ENCODE data around the gene FAM114A1. TPM values are rescaled to one million over a fixed set of nuclear protein-coding genes. Genes with fewer than 3 reads are reported as not detected.
"Not testable (repeated sequence)": the region's sequence is repeated elsewhere in the genome, so short reads cannot be mapped to it uniquely, and the experiment has no call there.

Gene FAM114A1
- total RNA-seq, 1 donor from 2014 or later: 26.1 TPM

DNA sequence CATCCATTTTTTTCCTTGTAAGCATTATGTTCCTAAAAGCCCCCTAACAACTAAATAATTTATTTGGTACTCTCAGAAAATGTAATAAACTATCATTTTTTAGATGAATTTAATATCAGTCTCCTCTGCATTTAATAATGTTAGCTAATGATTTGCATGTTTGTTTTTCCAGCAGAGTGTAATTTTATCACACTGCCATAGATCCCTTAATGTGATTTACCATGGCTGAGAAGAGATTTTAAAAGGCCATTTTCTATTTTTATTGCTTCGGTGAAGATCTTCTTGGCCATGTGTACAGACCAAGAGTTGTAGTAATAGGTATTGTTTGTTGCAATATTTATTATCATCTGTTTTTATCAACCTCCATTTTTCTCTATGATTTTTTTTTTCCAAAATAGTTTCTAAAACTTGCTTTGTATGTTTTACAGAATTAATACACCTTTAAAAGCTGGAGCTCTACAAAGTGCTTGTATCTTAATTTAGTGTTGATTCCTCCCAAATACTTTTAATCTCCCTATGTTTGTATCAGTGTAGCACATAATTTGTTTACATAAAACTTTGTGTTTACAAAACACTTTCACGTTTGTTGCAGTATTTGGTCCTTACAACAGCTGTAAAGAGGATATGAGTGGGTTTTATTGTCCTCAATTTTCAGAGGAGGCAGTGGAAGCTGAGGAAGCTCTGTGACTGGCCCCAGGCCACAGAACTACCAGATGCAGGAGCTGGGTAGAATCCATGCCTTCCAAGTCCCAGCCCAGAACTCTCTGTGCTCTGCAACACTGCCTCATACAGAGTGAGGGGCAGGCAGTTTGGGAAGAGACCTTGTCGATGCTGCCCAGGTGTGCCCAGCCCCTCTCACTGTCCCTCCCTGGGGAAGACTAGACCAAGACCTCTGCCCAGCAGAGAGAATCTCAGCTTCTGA lies 58.1 kb downstream of the FAM114A1 start:
- no peak for DNase-seq (ENCODE audit: low spot score)
- intact Hi-C loops (cut with DNase I): no loop called here

DNA sequence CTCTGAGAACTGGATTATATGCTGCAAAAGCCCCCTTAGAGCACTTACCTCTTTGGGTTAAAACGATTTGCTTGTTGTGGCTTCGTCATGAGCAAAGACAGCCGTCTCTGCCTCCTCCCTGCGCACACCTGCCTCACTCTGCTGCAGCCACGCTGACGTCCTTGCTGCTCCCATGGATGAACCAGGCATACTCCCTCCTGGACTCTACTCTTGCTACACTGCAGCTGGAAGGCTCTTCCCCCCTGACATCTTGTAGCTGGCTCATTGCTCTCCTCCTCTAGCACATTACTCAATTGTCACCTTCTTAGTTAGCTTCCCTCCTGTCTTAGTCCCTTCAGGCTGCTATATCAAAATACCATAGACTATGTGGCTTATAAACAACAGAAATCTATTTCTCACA lies 59.3 kb downstream of the FAM114A1 start:
- no peak for DNase-seq (ENCODE audit: low spot score)
- intact Hi-C loops (cut with DNase I): no loop called here

DNA sequence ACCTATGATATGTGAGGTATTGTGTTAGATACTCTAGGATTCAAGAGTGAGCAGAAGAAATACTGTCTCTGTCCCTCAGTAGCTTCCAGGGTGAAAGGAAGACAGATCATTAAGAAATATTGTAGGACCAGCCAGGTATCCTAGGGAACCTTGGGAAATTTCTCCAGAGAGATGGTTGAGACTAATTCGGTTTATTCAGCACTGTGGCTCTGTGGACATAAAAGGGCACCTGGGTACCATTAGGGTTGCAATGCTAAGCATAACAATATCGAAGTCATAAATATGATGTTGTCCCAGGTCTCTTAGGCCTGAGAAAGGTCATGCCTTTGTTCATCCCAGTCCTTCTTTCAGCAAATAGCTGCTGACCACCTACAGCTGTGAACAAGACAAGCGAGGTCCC lies 61.0 kb downstream of the FAM114A1 start:
- DNase-seq (ENCODE audit: low spot score): no peak
- intact Hi-C loops (cut with DNase I): no loop called here

DNA sequence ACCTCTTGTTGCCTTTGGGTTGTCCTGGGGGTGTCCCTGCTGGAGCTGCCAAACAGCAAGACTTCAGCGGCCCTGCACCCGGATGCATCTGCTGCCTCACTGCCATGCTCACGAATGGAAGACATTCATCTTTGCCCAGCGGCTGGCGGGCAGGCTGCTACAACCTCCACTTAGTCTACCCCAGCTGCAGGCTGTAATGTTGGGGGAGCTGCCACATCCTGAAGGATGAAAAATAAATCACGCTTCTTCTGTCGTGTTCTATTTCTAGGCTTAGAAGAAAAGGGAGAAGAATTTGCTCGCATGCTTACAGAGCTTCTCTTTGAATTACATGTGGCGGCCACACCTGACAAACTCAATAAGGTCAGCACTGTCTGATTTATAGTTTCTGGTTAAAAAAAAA lies 61.4 kb downstream of the FAM114A1 start:
- intact Hi-C loops (cut with DNase I): no loop called here
- no peak for DNase-seq (ENCODE audit: low spot score)

DNA sequence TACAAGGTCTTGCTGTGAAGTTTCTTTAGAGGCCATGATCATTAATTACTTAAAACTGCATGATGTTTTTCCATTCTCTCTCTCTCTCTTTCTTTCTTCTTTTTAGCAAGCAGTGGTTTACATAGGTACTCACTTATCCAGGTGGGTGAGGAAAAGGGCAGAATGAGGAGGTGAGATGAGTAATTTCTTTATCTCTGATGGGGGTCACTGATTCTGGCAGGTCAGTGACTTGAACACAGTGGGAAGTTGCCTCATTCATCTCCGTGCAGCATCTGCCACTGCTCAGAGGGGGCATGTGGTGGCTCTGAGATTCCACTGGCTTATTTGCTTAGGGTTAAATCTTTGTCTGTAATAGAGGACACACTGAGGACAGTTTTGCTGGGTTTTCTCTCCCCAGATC lies 62.6 kb downstream of the FAM114A1 start:
- no peak for DNase-seq (ENCODE audit: low spot score)
- intact Hi-C loops (cut with DNase I): no loop called here

DNA sequence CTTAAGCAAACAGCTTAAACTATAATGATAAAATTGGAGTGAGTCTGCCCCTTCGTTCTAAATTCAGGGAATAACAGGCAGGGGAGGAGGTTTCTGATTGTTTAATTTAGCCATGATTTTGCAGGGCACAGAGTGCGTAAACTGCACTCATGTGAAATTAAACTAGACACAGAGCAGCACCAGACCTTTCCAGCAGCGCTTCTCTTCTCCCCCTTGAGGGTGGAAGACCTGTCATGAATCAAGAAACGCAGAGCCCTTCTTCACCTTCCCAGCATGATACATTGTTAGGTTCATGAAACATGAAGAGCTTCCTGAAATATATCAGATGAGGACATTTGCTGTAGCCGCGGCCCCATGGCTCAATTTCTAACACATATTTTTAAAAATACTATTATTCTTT lies 63.1 kb downstream of the FAM114A1 start:
- intact Hi-C loops (cut with DNase I): no loop called here
- no peak for DNase-seq (ENCODE audit: low spot score)

DNA sequence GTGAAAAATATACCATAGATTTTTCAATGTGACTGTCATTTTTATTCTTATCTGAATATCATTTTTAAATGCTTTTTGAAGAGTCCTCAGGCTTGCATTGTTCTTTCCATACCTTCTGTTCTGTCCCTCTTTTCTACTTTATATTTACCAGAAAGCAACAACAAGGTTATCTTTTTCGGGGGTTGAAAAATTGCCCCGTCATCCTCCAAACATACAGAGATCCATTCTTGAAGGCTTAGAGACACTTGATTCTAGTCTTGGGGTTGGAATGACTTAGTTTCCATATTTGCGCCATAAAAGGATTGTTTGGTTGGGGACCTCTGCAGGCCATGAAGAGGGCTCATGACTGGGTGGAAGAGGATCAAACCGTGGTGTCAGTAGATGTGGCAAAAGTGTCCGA lies 63.5 kb downstream of the FAM114A1 start:
- DNase-seq (ENCODE audit: low spot score): no peak
- intact Hi-C loops (cut with DNase I): no loop called here

DNA sequence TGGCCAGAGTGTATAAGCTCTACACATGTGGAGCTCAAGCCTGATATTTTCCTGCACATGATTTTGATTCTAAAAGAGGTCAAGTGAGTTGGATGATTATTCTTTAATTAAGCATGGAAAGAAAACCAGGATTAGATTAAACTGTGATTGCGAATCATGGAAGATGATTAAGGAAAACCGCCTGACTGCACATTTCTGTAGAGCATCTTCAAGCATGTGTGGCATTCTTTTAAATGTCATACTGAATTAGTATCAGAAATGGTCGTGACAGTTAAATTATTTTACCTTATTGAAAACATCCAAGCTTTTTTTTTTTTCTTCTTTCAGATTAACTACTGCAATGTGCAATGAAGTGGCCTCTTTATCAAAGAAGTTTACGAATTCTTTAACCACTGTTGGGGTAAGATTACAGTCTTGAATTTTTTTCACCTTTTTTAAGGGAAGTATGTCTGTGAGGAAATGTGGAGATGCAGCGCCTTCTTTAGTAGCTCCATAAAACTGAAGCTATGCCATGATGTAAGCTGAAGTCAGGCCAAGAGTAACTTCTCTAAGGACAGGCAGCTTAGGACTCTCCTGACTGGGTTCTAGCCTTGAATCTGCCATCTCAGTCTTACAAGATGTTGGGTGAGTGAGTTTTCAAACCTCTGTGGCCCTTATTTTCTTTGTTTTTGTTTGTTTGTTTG lies 67.9 kb downstream of the FAM114A1 start:
- intact Hi-C loops (cut with DNase I): no loop called here
- no peak for DNase-seq (ENCODE audit: low spot score)

DNA sequence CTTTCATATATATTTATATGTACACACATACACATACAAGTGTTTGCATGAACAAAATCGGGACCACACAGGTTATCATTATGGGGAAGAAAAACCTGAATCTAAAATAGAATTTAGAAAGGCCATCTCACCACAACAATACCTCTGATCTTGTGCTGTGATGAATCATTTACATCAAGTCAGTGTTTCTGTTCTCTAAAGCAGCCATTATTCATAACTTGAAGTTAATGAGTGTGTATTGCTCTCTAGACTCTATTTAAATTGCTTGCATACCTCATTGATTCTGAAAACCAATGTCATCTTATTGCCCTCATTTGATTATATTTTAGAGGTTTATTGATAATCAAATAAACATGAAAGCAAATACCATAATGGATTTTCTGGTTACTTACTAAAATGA lies 71.6 kb downstream of the FAM114A1 start:
- intact Hi-C loops (cut with DNase I): no loop called here
- no peak for DNase-seq (ENCODE audit: low spot score)

DNA sequence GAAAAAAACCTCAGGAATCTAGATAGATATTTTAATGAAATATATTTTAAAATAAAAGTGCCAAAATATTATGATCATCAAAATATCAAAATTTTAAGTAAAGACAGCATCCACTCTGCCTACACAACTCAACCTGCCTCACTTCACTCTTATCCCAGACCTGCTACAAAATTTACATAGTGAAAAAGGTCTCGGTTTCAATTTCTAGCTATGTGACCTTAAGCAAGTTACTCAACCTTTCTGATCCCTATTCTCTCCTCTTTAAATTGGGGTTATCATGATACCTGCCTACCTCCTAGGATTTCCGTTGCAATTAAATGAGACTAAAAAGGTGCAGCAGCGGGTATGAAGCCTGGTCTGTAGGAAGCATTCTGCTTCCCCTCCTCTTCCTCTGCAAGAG lies 72.9 kb downstream of the FAM114A1 start:
- no peak for DNase-seq (ENCODE audit: low spot score)
- intact Hi-C loops (cut with DNase I): no loop called here

DNA sequence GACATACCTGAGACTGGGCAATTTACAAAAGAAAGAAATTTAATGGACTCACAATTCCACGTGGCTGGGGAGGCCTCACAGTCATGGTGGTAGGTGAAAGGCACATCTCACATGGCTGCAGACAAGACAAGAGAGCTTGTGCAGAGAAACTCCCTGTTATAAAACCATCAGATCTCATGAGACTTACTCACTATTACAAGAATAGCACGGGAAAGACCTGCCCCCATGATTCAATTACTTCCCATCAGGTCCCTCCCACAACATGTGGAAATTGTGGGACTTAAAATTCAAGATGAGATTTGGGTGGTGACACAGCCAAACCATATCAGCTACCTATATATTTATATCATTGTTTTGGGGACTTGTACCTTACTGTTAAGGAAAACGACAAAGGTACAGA lies 74.3 kb downstream of the FAM114A1 start:
- DNase-seq (ENCODE audit: low spot score); intact Hi-C loops (cut with DNase I): not testable (repeated sequence)

DNA sequence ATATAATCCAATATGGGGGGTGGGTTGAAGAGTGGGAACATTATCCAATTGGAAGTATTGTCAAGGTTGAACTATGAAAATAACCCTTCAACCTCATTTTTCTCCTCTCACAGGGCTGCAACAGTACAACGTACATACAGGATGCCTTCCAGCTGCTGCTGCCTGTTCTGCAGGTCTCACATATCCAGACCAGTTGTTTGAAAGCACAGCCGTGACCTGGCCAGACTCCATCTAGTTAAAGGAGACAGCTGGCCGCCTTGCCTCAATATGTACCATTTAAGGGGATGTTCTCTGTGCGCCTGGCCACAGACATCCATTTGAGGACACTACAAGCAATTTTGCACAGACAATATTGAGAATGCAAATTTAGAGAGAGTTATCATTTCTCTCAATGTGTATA lies 75.7 kb downstream of the FAM114A1 start:
- intact Hi-C loops (cut with DNase I): no loop called here
- no peak for DNase-seq (ENCODE audit: low spot score)

DNA sequence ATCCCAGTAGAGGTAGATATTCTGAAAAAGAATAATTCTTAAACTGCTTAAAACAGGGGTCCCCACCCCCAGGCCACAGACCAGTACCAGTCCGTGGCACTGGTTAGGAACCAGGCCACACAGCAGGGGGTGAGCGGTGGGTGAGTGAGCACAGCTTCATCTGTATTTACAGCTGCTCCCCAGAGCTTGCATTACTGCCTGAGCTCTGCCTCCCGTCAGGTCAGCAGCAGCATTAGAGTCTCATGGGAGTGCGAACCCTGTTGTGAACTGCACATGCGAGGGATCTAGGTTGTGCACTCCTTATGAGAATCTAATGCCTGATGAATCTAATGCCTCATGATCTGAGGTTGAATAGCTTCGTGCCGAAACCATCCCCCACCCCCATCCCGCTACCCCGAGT lies 76.8 kb downstream of the FAM114A1 start:
- intact Hi-C loops (cut with DNase I): no loop called here
- no peak for DNase-seq (ENCODE audit: low spot score)

DNA sequence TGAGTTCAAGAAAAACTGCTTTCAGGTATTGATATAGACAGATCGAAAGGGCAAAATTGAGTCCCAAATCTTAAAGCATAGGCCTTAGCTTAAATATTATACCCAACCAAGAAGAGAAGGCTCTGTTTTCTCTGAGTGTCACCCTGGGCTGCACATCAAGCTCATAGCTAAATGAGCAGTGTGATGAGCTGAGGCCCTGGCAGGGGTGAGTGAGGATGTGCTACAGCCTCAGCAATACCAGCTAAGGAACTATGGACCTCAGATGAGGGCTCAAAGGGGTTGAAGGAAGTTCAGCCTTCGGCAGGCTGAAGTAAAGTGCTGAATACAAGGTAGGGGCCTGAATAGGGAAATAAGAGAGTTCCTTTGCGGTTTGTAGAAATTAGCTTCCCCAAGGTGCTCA lies 79.3 kb downstream of the FAM114A1 start:
- intact Hi-C loops (cut with DNase I): no loop called here

DNA sequence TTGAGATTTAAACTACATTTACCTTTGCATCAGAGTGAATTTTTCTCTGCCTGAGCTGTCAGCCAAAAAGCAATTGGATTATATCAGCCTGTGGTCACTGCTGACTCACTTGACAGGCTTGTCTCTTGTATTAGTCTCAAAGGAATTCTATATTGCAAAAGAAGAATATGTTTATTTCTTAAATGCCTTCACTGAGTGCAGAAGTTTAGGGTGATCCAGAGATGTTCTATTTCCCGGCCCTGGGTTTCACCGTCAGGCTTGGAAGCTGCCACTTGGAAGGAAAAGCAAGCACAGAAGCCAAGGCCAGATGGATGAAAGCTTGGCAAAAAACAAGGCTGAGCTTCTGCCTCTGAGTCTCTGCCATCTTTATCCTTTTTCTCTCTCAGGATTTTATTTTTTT lies 80.9 kb downstream of the FAM114A1 start:
- intact Hi-C loops (cut with DNase I): no loop called here
- no peak for DNase-seq (ENCODE audit: low spot score)

More for the DNA sequence above, 79.3 kb downstream of the FAM114A1 start:
- no peak for DNase-seq (ENCODE audit: low spot score)

DNA sequence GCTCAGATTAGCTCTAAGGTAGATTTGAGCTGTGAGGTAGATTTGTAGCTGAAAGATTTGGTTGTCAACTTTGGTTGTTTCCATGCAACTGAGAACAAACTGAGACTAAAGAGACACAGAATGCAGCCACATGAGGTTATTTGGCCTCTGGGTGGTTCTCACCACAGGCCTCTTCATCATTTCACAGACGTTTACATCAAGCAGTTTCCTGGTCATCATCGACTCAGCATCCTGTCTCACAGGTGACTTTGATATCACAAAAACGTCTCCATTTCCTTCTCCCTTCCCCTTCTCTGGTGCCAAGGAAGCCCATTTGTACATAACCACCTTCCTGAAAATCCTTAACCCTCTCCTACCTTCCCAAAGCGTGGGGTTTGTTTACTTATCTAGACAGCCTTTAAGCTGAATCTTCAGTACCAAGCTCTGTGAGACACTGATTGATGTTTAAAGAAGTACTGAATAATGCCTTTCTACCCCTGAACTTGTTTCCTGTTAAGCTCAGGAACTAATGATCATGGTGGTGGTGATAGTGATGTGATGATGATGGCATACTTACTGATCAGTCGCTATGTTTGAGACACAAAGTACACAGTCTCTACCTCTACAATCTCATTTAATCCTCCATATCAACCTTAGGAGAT lies 81.9 kb downstream of the FAM114A1 start:
- intact Hi-C loops (cut with DNase I): no loop called here
- DNase-seq (ENCODE audit: low spot score): no peak

DNA sequence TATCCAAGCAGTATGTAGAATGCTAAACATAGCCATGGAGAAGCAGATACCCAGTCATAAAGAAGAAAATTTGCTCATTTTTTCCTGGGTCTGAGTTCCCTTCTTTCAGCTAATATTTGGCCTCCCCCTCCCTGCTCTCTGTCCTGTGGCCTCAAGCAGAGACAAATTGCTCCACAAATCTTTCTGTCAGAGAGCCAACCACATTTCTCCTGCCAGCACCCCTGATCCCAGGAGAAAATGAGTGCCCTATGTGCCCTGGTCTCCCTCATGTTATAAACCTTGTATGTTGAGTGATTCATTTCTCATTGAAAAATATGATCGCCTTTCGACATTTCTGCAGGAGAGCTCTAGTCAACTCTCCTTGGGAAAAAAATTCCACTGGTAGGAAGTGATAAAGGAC lies 82.6 kb downstream of the FAM114A1 start:
- intact Hi-C loops (cut with DNase I): no loop called here
- DNase-seq (ENCODE audit: low spot score): no peak

DNA sequence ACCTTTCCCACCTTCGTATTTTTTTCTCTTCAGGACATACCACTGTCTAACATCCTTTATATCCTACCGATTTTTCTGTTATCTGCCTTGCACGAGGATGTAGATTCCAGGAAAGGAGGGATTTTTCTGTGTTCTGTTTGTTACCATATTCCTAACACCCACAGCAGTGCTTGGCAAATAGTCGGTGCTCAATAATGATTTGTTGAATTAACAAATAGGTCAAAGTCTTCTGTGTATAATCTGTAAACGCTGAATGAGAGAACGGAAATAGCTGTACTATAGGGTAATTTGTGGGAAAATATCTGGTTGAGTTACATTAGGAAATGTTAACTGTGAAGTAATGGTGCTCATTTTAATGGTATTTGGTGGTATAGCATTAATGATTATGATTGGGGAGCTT lies 83.1 kb downstream of the FAM114A1 start:
- intact Hi-C loops (cut with DNase I): no loop called here
- DNase-seq (ENCODE audit: low spot score): no peak

DNA sequence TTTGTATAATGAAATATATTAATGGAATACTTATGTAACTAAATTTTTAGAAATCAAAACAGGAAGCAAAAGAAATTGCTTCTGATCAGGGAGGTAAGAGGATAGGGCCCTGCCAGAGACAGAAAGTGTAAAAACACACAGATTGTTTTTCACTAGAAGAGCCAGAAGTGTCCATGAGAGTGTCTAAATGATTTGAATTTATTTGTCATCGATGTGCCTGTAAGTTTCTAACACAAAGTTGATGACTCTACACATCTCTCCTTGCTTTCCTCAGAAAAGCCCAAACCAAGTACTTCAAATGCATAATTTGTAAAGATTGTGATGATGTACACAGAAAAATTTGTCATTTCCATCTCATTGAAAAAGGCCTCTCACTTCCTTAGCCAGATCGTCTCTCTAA lies 84.0 kb downstream of the FAM114A1 start:
- intact Hi-C loops (cut with DNase I): no loop called here
- no peak for DNase-seq (ENCODE audit: low spot score)

DNA sequence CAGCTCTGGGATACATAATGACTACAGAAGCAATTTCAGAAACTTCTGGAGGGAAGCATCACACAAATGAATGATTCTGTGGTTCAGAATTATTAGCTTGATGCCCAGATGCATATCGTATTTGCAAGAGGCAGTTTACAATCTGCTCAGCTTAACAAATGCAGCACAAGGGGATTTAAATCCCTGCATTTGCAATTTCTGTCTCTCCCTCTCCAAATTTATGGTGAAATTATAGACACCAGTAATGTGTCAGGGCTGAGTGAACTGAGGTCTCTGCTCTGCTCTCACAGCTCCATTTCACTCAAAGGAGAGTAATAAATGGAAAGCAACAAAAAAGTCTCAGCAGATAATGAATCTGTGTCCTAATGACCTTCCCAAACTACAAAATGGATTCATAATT lies 84.4 kb downstream of the FAM114A1 start:
- DNase-seq (ENCODE audit: low spot score): no peak
- intact Hi-C loops (cut with DNase I): no loop called here

DNA sequence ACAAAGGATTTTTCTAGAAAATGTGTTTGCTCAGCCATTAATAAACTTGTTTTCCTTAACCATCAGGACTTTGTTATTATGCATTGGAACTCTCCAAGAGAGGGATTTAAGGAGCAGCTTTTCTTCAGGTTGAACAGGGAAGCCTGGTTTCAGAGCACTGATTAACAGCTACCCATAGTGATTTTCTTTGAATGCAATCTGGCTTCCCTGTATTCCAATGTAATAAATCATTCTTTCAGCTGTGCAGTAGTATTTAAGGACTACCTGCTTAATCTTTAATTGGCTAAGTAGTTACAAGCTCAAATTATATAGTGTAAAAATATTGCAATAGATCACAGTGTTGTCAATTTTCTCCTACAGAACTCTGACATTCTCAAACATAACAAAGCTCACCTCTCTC lies 87.1 kb downstream of the FAM114A1 start:
- intact Hi-C loops (cut with DNase I): no loop called here
- DNase-seq (ENCODE audit: low spot score): no peak

Measured in cardiac septum (tissue), 1 donor.